NCI-H2107 (cell line): ENCODE data around the gene TMC6.
"Not testable (repeated sequence)": the region's sequence is repeated elsewhere in the genome, so short reads cannot be mapped to it uniquely, and the experiment has no call there.

Source experiments
- DNase-seq: peaks from one replicate; lab custom pipeline; 2025; lab: John Stamatoyannopoulos, UW

TMC6 gene

GRCh38 chr17:78110363-78111015, 18.1 kb downstream of the TMC6 start:
- DNase-seq, result no peak

DNA sequence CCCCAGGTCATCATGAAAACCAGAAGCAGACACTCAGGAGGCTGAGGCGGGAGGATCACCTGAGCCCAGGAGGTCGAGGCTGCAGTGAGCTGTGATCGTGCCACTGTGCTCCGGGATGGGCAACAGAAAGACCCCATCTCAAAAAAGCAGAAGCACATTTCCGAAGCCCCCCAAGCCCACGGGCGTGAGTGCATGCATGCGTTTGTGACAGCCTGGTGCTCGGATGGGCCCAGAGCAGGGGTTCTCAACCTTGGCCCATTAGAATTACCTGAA, 19.1 kb downstream of the TMC6 start:
- DNase-seq, result no peak

- no peak for DNase-seq
Observed at GRCh38 chr17:78108726-78109488, 19.6 kb downstream of the TMC6 start.

GRCh38 chr17:78107976-78108725, 20.4 kb downstream of the TMC6 start:
- no peak for DNase-seq

GRCh38 chr17:78107457-78107856, 21.1 kb downstream of the TMC6 start:
- no peak for DNase-seq

DNA sequence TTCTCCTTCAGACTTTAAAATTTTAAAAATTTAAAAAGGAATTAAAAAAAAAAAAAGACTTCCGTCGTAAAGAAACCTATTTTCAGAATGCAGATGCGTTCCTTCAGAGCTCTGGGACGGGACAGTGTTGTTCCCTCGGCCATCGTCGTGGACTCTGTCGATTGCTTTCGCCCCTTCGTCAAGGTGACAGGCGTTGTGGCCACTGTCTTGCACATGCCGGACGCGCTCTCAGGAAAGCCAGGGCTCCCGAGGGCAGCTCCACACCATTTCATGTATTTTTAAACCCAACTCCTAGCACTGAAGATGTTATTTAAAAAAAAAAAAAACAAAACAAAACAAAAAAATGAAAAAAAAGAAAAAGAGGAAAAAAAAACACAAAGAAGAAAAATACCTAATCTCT, 22.3 kb downstream of the TMC6 start:
- no peak for DNase-seq

GRCh38 chr17:78105551-78105950, 23.0 kb downstream of the TMC6 start:
- no peak for DNase-seq

DNA sequence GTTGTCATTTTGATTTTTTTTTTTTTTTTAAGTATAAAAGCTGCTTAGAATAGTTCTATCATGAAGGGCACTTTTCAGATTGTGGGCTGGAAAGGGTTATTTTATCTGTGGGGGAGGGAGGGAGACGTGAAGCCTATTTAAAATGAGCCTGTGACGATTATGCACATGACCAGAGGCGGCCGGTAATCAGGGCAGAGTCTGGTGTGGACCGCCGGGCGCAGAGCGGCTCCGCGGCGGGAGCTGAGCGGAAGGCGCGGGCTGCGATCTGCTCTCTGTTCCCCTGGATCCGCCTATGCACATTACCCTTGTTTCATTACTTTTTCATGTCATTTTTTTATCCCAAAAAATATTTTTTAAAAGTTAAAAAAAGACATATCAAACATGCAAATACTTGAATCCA, 23.5 kb downstream of the TMC6 start:
- no peak for DNase-seq

DNA sequence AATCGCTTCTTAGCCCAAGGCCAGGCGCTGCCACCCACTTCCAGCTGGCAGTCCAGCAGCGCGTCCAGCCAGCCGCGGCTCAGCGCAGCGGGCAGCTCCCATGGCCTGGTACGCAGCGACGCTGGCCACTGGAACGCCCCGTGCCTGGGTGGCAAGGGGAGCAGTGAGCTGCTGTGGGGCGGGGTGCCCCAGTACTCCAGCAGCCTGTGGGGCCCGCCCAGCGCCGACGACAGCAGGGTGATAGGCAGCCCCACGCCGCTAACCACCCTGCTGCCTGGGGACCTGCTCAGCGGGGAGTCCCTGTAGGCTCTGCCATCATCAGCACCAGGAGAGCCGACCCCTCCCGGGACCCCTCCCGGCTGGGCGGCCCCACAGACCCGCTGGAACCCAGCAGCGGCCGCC, 24.0 kb downstream of the TMC6 start:
- DNase-seq, result no peak

GRCh38 chr17:78103311-78103710, 25.2 kb downstream of the TMC6 start:
- DNase-seq, result no peak

DNA sequence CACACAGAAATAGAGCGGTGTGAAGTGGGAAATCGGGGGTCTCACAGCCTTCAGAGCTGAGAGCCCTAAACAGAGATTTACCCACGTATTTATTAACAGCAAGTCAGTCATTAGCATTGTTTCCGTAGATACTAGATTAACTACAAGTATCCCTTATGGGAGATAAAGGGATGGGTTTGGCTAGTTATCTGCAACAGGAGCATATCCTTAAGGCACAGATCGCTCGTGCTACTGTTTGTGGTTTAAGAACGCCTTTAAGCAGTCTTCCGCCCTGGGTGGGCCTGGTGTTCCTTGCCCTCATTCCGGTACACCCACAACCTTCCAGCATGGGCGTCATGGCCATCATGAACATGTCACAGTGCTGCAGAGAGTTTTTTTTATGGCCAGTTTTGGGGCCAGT, 27.0 kb downstream of the TMC6 start:
- DNase-seq, result no peak

DNA sequence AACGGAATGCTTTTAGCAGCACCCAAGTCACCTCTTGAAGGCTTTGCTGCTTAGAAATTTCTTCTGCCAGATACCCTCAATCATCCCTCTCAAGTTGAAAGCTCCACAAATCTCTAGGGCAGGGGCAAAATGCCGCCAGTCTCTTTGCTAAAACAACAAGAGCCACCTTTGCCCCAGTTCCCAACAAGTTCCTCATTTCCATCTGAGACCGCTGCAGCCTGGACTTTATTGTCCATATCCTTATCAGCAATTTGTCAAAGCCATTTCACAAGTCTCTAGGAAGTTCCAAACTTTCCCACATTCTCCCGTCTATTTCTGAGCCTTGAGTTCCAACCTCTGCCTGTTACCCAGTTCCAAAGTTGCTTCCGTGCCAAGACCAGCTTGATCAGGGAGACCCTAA, 27.4 kb downstream of the TMC6 start:
- no peak for DNase-seq

DNA sequence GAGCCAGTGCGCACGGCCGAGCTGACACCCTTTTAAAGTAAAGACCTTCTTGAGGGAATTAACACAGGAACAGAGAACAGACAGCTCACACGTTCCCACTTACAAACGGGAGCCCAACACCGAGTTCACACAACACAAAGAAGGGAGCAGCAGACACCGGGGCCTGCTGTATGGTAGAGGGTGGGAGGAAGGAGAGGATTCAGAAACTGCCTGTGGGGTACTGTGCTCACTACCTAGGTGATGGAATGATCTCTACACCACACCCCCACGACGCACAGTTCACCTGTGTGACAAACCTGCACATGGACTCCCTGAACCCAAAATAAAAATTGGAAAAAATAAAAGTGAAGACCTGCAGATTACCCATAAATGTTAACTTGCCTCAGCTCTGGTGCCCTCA, 32.5 kb downstream of the TMC6 start:
- no peak for DNase-seq

DNA sequence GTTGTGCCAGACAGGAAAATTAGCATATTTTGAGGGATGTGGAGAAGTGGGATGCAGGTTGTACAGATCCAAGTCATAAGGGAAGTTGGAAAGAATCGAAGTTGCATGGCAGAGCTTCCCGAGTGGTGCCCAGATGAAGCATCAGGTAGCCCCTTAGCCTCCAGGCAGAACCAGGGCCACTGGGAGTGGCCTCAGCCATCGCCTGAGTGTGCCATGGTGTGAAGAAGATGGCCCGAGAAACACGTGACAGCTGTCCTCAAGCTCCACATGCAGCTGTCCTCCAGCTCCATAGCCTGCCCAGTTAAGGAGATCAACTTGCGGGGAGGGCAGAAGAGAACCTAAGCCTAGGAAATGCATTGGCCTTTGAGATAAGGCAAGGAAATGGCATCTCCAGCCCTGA, 33.5 kb downstream of the TMC6 start:
- no peak for DNase-seq

- no peak for DNase-seq
Observed at GRCh38 chr17:78092794-78093324, 35.7 kb downstream of the TMC6 start.

GRCh38 chr17:78089576-78090281, 38.8 kb downstream of the TMC6 start:
- no peak for DNase-seq

GRCh38 chr17:78088529-78088928, 40.0 kb downstream of the TMC6 start:
- DNase-seq, result no peak

- no peak for DNase-seq
Observed at GRCh38 chr17:78086740-78087139, 41.8 kb downstream of the TMC6 start.

- no peak for DNase-seq
Observed at GRCh38 chr17:78082988-78083387, 45.6 kb downstream of the TMC6 start.

DNA sequence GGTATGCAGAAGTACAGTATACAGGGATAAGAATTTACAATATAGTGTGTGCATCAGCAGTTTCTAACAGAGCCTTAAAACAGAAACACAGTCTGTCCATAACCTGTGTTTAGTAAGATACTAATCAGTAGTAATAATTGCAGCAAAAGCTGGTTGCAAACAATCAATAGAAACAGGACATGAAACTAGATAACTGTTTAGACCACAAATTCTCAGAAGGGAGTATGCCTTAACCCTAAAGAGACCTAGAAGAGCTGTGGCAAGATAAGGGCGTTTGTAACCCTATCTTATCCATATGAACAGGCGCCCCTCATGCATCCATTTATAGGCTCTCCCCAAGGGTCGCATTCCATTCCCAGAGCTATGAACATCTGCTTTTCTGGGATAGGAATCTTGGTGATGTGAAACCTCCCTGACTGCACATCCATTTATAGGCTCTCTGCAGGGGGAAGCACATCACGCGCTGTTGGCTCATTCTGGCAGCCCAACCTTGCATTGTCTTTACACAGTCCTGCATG, 46.1 kb downstream of the TMC6 start:
- not testable (repeated sequence) for DNase-seq

DNA sequence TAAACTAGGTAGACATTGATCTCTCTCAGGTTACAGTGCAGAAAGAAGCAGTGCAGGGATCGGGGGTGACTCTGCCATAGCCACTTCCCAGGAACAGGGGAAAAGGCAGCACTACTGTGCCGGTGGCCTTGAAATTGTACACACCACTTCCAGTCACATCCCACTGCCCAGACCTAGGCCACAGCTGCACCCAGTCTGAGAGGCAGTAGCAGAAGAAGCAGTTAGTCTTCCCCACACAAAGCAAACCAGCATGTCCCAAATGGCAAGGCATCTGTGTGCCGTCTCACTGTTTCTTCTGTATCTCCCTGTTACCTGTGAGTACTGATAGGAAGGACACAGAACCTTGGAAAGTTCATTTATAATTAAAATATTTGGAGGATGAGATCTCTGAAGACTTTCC, 47.0 kb downstream of the TMC6 start:
- DNase-seq, result no peak

GRCh38 chr17:78079253-78079652, 49.3 kb downstream of the TMC6 start:
- DNase-seq, result no peak
